ENCODE measurements around the gene NRG3.

Gene NRG3

GRCh38 chr10:82092111-82092510 lies 217.1 kb downstream of the NRG3 start:
- Histone ChIP-seq H3K4me3 (ENCODE audit: low read depth, low read length) (no peak overlapping the region), H3K36me3 (ENCODE audit: control insufficient read depth in 2 of 2, insufficient read depth in 1 of 2, low read length in 2 of 2) (no peaks in the 10 kb centered on the region), H3K4me1 (ENCODE audit: control insufficient read depth, insufficient read depth, low read length) (no peaks in the 10 kb centered on the region), H3K27ac (ENCODE audit: extremely low read depth, low read depth, low read length) (no peak overlapping the region), H3K9me3 (ENCODE audit: control insufficient read depth, insufficient read depth, low read depth, low read length) (no peaks in the 10 kb centered on the region)
- POLR2A ChIA-PET: no interaction called here
- TF ChIP-seq ZNF404 (tag by site-specific recombination; IDR thresholded peaks at IDR 0.05): no peak
- no peak for TF ChIP-seq ZSCAN16 (tag by site-specific recombination; IDR thresholded peaks at IDR 0.05)
- no peak for TF ChIP-seq ZNF132 (tag by site-specific recombination; IDR thresholded peaks at IDR 0.05; ENCODE audit: borderline replicate concordance)
- TF ChIP-seq ZBTB49 (tag by site-specific recombination; IDR thresholded peaks at IDR 0.05; ENCODE audit: low read depth): no peak
- TF ChIP-seq ZNF211 (tag by site-specific recombination; IDR thresholded peaks at IDR 0.05; ENCODE audit: low read depth): no peak
- TF ChIP-seq MYNN (tag by site-specific recombination; IDR thresholded peaks at IDR 0.05; ENCODE audit: borderline replicate concordance): no peak
- TF ChIP-seq ZNF626 (tag by site-specific recombination; IDR thresholded peaks at IDR 0.05): no peak
- TF ChIP-seq HOXA7 (CRISPR knock-in tag; IDR thresholded peaks at IDR 0.05; ENCODE audit: borderline replicate concordance): no peak
- TF ChIP-seq ZFP41 (tag by site-specific recombination; IDR thresholded peaks at IDR 0.05; ENCODE audit: borderline replicate concordance): no peak
- TF ChIP-seq HOXC10 (CRISPR knock-in tag; IDR thresholded peaks at IDR 0.05): no peak
- no peak for TF ChIP-seq ZNF555 (tag by site-specific recombination; conservative IDR thresholded peaks at IDR 0.05)
- CTCF ChIA-PET: no interaction called here

GRCh38 chr10:82124713-82125112 lies 249.7 kb downstream of the NRG3 start:
- TF ChIP-seq AEBP2 (tag by site-specific recombination; IDR thresholded peaks at IDR 0.05; ENCODE audit: borderline replicate concordance) (no peak), SCRT1 (tag by site-specific recombination; IDR thresholded peaks at IDR 0.05; ENCODE audit: borderline replicate concordance) (no peak), ZNF114 (tag by site-specific recombination; IDR thresholded peaks at IDR 0.05) (no peak), ZBTB10 (tag by site-specific recombination; IDR thresholded peaks at IDR 0.05) (no peak), ZBTB6 (tag by site-specific recombination; IDR thresholded peaks at IDR 0.05) (no peak), ZBTB44 (tag by site-specific recombination; IDR thresholded peaks at IDR 0.05) (no peak), ZSCAN4 (tag by site-specific recombination; IDR thresholded peaks at IDR 0.05) (no peak), ZNF174 (tag by site-specific recombination; IDR thresholded peaks at IDR 0.05) (no peak), ZFP69B (tag by site-specific recombination; IDR thresholded peaks at IDR 0.05) (no peak), ZNF140 (tag by site-specific recombination; IDR thresholded peaks at IDR 0.05) (no peak), ZBTB48 (tag by site-specific recombination; IDR thresholded peaks at IDR 0.05) (no peak), ZNF146 (tag by site-specific recombination; IDR thresholded peaks at IDR 0.05) (no peak)
- Histone ChIP-seq H3K4me1 (ENCODE audit: control insufficient read depth, insufficient read depth, low read length) (no peaks in the 10 kb centered on the region), H3K9me3 (ENCODE audit: control insufficient read depth, insufficient read depth, low read depth, low read length) (no peaks in the 10 kb centered on the region), H3K4me3 (ENCODE audit: low read depth, low read length) (no peak overlapping the region), H3K27ac (ENCODE audit: extremely low read depth, low read depth, low read length) (no peak overlapping the region), H3K36me3 (ENCODE audit: control insufficient read depth in 2 of 2, insufficient read depth in 1 of 2, low read length in 2 of 2) (no peaks in the 10 kb centered on the region)
- ChIA-PET CTCF (no interaction called here), POLR2A (no interaction called here)

Measured in HEK293 (cell line).